K562 (cell line): Measurements from ENCODE around the gene GLDC. TPM values are rescaled to one million over a fixed set of nuclear protein-coding genes. Genes with fewer than 3 reads are reported as not detected.

Experiments used
- ATAC-seq: fragments of 200-7000 bp; cut with Tn5 transposase; 3 replicates; pipeline ENCODE4 v1.9.1; 2020; ENCODE audit warnings: moderate library complexity
- BruUV-seq: library from RNA; stranded (reverse); fragments of 400-500 nt; replicated peaks from 2 replicates; lab custom pipeline; 2021; lab: Mats Ljungman, UMichigan
- CTCF ChIA-PET: fragments of 300-600 bp; formaldehyde crosslinking; extraction: SDS; loops from one replicate; lab custom pipeline; 2021; ENCODE audit warnings: low intra/inter-chr PET ratio; lab: Yijun Ruan, JAX
- POLR2A ChIA-PET: fragments of 300-600, 350-650 bp; sonication (Branson Sonifier 250); formaldehyde crosslinking; extraction: SDS; loops from one replicate; lab custom pipeline; 2021; ENCODE audit warnings: antibody characterized with exemption, inconsistent platforms; lab: Yijun Ruan, JAX
- DNase-seq, 4 experiments: peaks; one replicate each; pipeline versions ENCODE4 v3.0.0 to v3.0.0-alpha.2; 2011 to 2018; ENCODE audit warnings: low spot score in 3 of 4, mixed read lengths in 3 of 4; ENCODE audit errors: extremely low read depth in 1 of 4
- FAIRE-seq: peaks from 2 replicates; lab custom pipeline; 2011; peaks lifted over from hg19 to GRCh38; lab: Jason Lieb, UNC
- H2AFZ ChIP-seq: 2 replicates; pipeline ENCODE4 v1.6.0; 2011; ENCODE audit warnings: low read depth, low read length, control low read depth, inconsistent platforms
- H3K27ac ChIP-seq: fragments of 200-600 bp; 3 replicates; pipeline ENCODE4 v1.8.0; 2011; ENCODE audit warnings: low read depth, mild to moderate bottlenecking, control low read depth, inconsistent platforms, low read length, moderate library complexity, mixed read lengths; ENCODE audit errors: extremely low read depth
- H3K27me3 ChIP-seq, 2 experiments: fragments of 300-600 bp in 1 of 2; 2 replicates in 1 of 2; 3 replicates in 1 of 2; pipeline versions ENCODE4 v1.6.0 to v1.8.0; 2011; ENCODE audit warnings: inconsistent platforms in 2 of 2, low read length in 2 of 2, mild to moderate bottlenecking in 1 of 2, mixed read lengths in 1 of 2, moderate library complexity in 1 of 2; ENCODE audit not compliant: control insufficient read depth in 2 of 2, insufficient read depth in 2 of 2
- H3K36me3 ChIP-seq: fragments of 300-600 bp; 3 replicates; pipeline ENCODE4 v1.8.0; 2011; ENCODE audit warnings: mild to moderate bottlenecking, low read length, inconsistent platforms; ENCODE audit not compliant: control insufficient read depth, insufficient read depth
- H3K4me1 ChIP-seq, 2 experiments: fragments of 200-600 bp in 1 of 2; replicated peaks in 1 of 2; 2 replicates in 1 of 2; 3 replicates in 1 of 2; pipeline versions ENCODE4 v1.5.1 to v1.8.0; 2011; ENCODE audit warnings: inconsistent platforms in 2 of 2, low read length in 2 of 2, mild to moderate bottlenecking in 1 of 2, mixed read lengths in 1 of 2, moderate library complexity in 1 of 2; ENCODE audit not compliant: control insufficient read depth in 2 of 2, insufficient read depth in 2 of 2
- H3K4me2 ChIP-seq: 2 replicates; pipeline ENCODE4 v1.6.1; 2011; ENCODE audit warnings: low read length, control low read depth, inconsistent platforms, mixed read lengths; ENCODE audit not compliant: insufficient read depth
- H3K4me3 ChIP-seq: fragments of 200-600 bp; sonication (generic), shearing (Covaris generic); 2 replicates; pipeline ENCODE4 v1.5.1; 2016; ENCODE audit warnings: control low read depth, inconsistent platforms
- H3K79me2 ChIP-seq: fragments of 200-600 bp; 3 replicates; pipeline ENCODE4 v1.8.0; 2011; ENCODE audit warnings: low read length, inconsistent platforms; ENCODE audit not compliant: control insufficient read depth, insufficient read depth
- H3K9ac ChIP-seq, 2 experiments: 2 replicates each; pipeline versions ENCODE4 v1.6.0 to v1.6.1; 2011; ENCODE audit warnings: low read depth in 2 of 2, low read length in 2 of 2, control low read depth in 1 of 2, inconsistent platforms in 1 of 2, mild to moderate bottlenecking in 1 of 2, mixed read lengths in 1 of 2; ENCODE audit not compliant: insufficient read depth in 1 of 2
- H3K9me1 ChIP-seq: one replicate; pipeline ENCODE4 v1.6.0; 2011; ENCODE audit warnings: inconsistent platforms, mild to moderate bottlenecking, low read length, moderate library complexity; ENCODE audit not compliant: control insufficient read depth, insufficient read depth
- H3K9me3 ChIP-seq: replicated peaks from 2 replicates; pipeline ENCODE4 v1.5.1; 2011; ENCODE audit warnings: low read depth, low read length, inconsistent platforms; ENCODE audit not compliant: control insufficient read depth, insufficient read depth
- H4K20me1 ChIP-seq: replicated peaks from 2 replicates; pipeline ENCODE4 v1.6.1; 2011; ENCODE audit warnings: low read length, inconsistent platforms, mixed read lengths; ENCODE audit not compliant: control insufficient read depth, insufficient read depth
- ESRRA ChIP-seq: fragments of 450-650 bp; IDR thresholded peaks from 2 replicates; pipeline ENCODE4 v1.6.1; 2014; ENCODE audit warnings: low read depth, mild to moderate bottlenecking, moderate library complexity, borderline replicate concordance
- GATAD2B ChIP-seq: fragments of 450-650 bp; IDR thresholded peaks from 2 replicates; pipeline ENCODE4 v1.6.1; 2017; ENCODE audit warnings: mild to moderate bottlenecking, borderline replicate concordance
- HDAC1 ChIP-seq, 2 experiments: fragments of 450-650 bp; IDR thresholded peaks; 2 replicates each; pipeline ENCODE4 v1.6.1; 2016 to 2017; ENCODE audit warnings: inconsistent platforms in 1 of 2, mild to moderate bottlenecking in 1 of 2, moderate library complexity in 1 of 2
- IRF2 ChIP-seq: sonication (generic); formaldehyde crosslinking; IDR thresholded peaks from 2 replicates; pipeline ENCODE4 v1.8.1; 2022; ENCODE audit warnings: mild to moderate bottlenecking, missing genetic modification reagents
- KLF10 ChIP-seq: fragments of 250-450 bp; sonication (Bioruptor Pico); IDR thresholded peaks from 2 replicates; pipeline ENCODE4 v1.6.1; 2021; ENCODE audit warnings: matching md5 sums
- MCM2 ChIP-seq: fragments of 450-650 bp; IDR thresholded peaks from 2 replicates; pipeline ENCODE4 v1.6.1; 2017; ENCODE audit warnings: low read depth, mild to moderate bottlenecking
- MEF2D ChIP-seq: conservative IDR thresholded peaks from 2 replicates; pipeline ENCODE4 v1.6.1; 2016; ENCODE audit warnings: low read depth, missing genetic modification characterization, missing compliant biosample characterization
- NCOA1 ChIP-seq: fragments of 450-650 bp; IDR thresholded peaks from 2 replicates; pipeline ENCODE4 v1.6.1; 2016; ENCODE audit warnings: low read depth
- NCOA4 ChIP-seq: fragments of 450-650 bp; IDR thresholded peaks from 2 replicates; pipeline ENCODE4 v1.6.1; 2018; ENCODE audit warnings: mild to moderate bottlenecking; ENCODE audit not compliant: partially characterized antibody
- NFATC3 ChIP-seq: fragments of 450-650 bp; IDR thresholded peaks from 2 replicates; pipeline ENCODE4 v1.6.1; 2017; ENCODE audit warnings: mild to moderate bottlenecking
- PTTG1 ChIP-seq: fragments of 450-650 bp; IDR thresholded peaks from 2 replicates; pipeline ENCODE4 v1.6.1; 2016; ENCODE audit warnings: low read depth, mild to moderate bottlenecking, missing genetic modification characterization, missing compliant biosample characterization
- SMARCA4 ChIP-seq: fragments of 450-650 bp; IDR thresholded peaks from 2 replicates; pipeline ENCODE4 v1.6.1; 2016
- TAF15 ChIP-seq: fragments of 200-400 bp; formaldehyde crosslinking; IDR thresholded peaks from 2 replicates; pipeline ENCODE4 v1.6.1; 2017; ENCODE audit warnings: mild to moderate bottlenecking, low read depth, low read length, moderate library complexity
- XRCC4 ChIP-seq: IDR thresholded peaks from one replicate; pipeline ENCODE4 v1.6.1; 2011; ENCODE audit not compliant: insufficient read depth, insufficient read length; ENCODE audit errors: extremely low read depth
- ZNF165 ChIP-seq: fragments of 250-450 bp; sonication (Bioruptor Pico); IDR thresholded peaks from 2 replicates; pipeline ENCODE4 v1.4.0; 2020; ENCODE audit warnings: borderline replicate concordance
- ZNF431 ChIP-seq: sonication (generic); formaldehyde crosslinking; IDR thresholded peaks from 2 replicates; pipeline ENCODE4 v1.8.0; 2022; ENCODE audit warnings: mild to moderate bottlenecking, missing genetic modification reagents
- WGBS: fragments of 100-300 bp; shearing (Covaris generic); methylation state at CpG from one replicate; pipeline ENCODE4 v1.1.6; 2016; ENCODE audit warnings: low coverage, mixed read lengths; ENCODE audit not compliant: insufficient coverage; ENCODE audit errors: missing lambda C conversion rate; 5-methylcytosine and 5-hydroxymethylcytosine counted together
- in situ Hi-C: fragments of 300-500 bp; cut with MboI; formaldehyde crosslinking; loops from 4 replicates; pipeline ENCODE4 v1.15.0; 2018; ENCODE audit warnings: inconsistent platforms, mixed read lengths
- intact Hi-C: fragments of 100-400 bp; cut with micrococcal nuclease; formaldehyde crosslinking; loops from 2 replicates; pipeline ENCODE4 v1.14.2; 2022
- polyA plus RNA-seq, 8 experiments: library from polyadenylated mRNA; depleted of rRNA in 4 of 8; stranded (reverse) in 5 of 8; unstranded in 3 of 8; fragments of >200 nt; fragmentation: Nextera tagmentation in 2 of 8; fragmentation: Illumina TruSeq in 1 of 8; extraction: Ambion mirVana in 2 of 8; extraction: Trizol in 1 of 8; gene quantifications; 2 replicates each; pipeline versions ENCODE4 v1.2.1 to v1.2.3, GENCODE V29; 2011 to 2014; ENCODE audit warnings: inconsistent platforms in 1 of 8, missing spikeins in 1 of 8
- total RNA-seq, 7 experiments: library from RNA; depleted of rRNA in 6 of 7; stranded (reverse); fragments of >200 nt in 6 of 7; fragmentation: Illumina TruSeq in 2 of 7; extraction: Trizol in 2 of 7; gene quantifications; 2 replicates each; pipeline versions ENCODE4 v1.2.1 to v1.2.3, GENCODE V29; 2011 to 2021; ENCODE audit warnings: low replicate concordance in 1 of 7
- TF ChIP-seq, protein P1 (sequence below): sonication (generic); formaldehyde crosslinking; IDR thresholded peaks from 2 replicates; pipeline ENCODE4 v1.8.0; 2022; ENCODE audit warnings: mild to moderate bottlenecking, missing genetic modification reagents

Gene GLDC
- total and polyA plus RNA-seq, 9 of the 15 experiments (the other 6 are each of a cell fraction or from before 2014, with no cell fraction given) = 0.03 to 0.27 (median 0.08) TPM; not detected in 6

DNA sequence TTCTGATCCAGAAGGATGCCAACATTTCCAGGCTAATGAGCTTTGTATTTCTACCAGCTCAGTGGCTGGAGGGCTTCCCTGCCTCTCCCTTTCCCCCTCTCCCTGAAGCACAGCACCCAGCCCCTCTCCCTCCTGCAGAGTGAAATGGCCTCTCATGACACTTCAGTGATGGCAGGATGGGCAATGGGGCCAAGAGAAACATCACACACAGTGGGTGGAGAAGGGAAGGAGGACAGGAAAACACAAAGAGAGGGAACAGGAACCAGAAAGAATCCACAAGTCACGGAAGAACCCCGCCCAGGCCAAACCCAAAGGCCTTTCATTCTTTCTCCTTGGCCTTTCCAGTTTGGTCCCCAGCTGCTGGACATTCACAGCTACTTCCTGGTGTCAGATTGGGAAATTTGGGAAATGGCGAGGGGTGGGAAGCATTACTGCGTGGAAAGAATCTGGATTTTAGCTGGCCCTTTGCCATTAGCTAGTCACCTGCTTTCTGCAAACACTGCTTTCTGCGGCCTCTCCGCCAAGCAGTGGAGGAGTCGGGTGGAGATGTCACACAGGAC, 82.6 kb downstream of the GLDC start:
- Histone ChIP-seq H3K27me3 (peaks cover 0 to under 1% of the 10 kb centered on the region in 2 experiments; a peak in 2 of 5 replicates), H3K9me3 (no peaks in the 10 kb centered on the region), H3K27ac (no peak overlapping the region), H3K9ac (no peak overlapping the region), H4K20me1 (no peaks in the 10 kb centered on the region), H3K9me1 (no peaks in the 10 kb centered on the region), H3K79me2 (no peaks in the 10 kb centered on the region), H2AFZ (no peak overlapping the region), H3K4me3 (no peak overlapping the region), H3K4me1 (no peaks in the 10 kb centered on the region; a peak in 1 of 5 replicates), H3K36me3 (no peaks in the 10 kb centered on the region), H3K4me2 (no peak overlapping the region)
- ATAC-seq = no peak
- no peak for FAIRE-seq
- WGBS = 16% methylated on average over 6 of the region's 7 CpGs
- BruUV-seq = no TSS peak
- TF ChIP-seq SMARCA4 (no peak), XRCC4 (no peak), GATAD2B (no peak), IRF2 (CRISPR knock-in tag) (no peak), TAF15 (no peak), NCOA4 (no peak), PTTG1 (no peak), ESRRA (no peak), MEF2D (no peak), NCOA1 (no peak), KLF10 (CRISPR knock-in tag) (no peak), ZNF431 (CRISPR knock-in tag) (no peak), MCM2 (no peak), NFATC3 (no peak), ZNF165 (CRISPR knock-in tag) (no peak), HDAC1 (IDR thresholded peaks at IDR 0.05) (no peak)
- TF ChIP-seq, protein P1, sequence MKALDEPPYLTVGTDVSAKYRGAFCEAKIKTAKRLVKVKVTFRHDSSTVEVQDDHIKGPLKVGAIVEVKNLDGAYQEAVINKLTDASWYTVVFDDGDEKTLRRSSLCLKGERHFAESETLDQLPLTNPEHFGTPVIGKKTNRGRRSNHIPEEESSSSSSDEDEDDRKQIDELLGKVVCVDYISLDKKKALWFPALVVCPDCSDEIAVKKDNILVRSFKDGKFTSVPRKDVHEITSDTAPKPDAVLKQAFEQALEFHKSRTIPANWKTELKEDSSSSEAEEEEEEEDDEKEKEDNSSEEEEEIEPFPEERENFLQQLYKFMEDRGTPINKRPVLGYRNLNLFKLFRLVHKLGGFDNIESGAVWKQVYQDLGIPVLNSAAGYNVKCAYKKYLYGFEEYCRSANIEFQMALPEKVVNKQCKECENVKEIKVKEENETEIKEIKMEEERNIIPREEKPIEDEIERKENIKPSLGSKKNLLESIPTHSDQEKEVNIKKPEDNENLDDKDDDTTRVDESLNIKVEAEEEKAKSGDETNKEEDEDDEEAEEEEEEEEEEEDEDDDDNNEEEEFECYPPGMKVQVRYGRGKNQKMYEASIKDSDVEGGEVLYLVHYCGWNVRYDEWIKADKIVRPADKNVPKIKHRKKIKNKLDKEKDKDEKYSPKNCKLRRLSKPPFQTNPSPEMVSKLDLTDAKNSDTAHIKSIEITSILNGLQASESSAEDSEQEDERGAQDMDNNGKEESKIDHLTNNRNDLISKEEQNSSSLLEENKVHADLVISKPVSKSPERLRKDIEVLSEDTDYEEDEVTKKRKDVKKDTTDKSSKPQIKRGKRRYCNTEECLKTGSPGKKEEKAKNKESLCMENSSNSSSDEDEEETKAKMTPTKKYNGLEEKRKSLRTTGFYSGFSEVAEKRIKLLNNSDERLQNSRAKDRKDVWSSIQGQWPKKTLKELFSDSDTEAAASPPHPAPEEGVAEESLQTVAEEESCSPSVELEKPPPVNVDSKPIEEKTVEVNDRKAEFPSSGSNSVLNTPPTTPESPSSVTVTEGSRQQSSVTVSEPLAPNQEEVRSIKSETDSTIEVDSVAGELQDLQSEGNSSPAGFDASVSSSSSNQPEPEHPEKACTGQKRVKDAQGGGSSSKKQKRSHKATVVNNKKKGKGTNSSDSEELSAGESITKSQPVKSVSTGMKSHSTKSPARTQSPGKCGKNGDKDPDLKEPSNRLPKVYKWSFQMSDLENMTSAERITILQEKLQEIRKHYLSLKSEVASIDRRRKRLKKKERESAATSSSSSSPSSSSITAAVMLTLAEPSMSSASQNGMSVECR (CRISPR knock-in tag) = no peak
- intact Hi-C loops = no loop called here
- no peak for DNase-seq
- in situ Hi-C loops = loop anchor here (25.0 kb wide), 1 partner anchor 501 kb away; no protein-coding TSS in a partner anchor
- CTCF ChIA-PET = no interaction called here
- POLR2A ChIA-PET = interaction anchor here (0.7 to 1.1 kb wide), 2 partner anchors 65 to 79 kb away, joined by 3 read pairs; no protein-coding TSS in a partner anchor
